HepG2 (cell line): ENCODE results near the gene EXOC3L4. TPM values are rescaled to one million over a fixed set of nuclear protein-coding genes. Genes with fewer than 3 reads are reported as not detected.

Experiments
- CBX5 ChIP-seq: sonication (generic); formaldehyde crosslinking; IDR thresholded peaks from 2 replicates; pipeline ENCODE4 v1.4.0; 2020; ENCODE audit warnings: missing genetic modification reagents, borderline replicate concordance
- SMARCE1 ChIP-seq: fragments of 450-650 bp; IDR thresholded peaks from 2 replicates; pipeline ENCODE4 v1.6.1; 2017; ENCODE audit warnings: borderline replicate concordance
- TP53 ChIP-seq: sonication (generic); formaldehyde crosslinking; conservative IDR thresholded peaks from 2 replicates; pipeline ENCODE4 v1.4.0; 2020; ENCODE audit warnings: missing genetic modification reagents
- polyA plus RNA-seq, 8 experiments: library from polyadenylated mRNA; depleted of rRNA in 3 of 8; stranded (reverse) in 7 of 8; unstranded in 1 of 8; fragments of >200 nt; fragmentation: Illumina TruSeq in 4 of 8; extraction: Trizol in 4 of 8; gene quantifications; 2 replicates each; pipeline versions ENCODE4 v1.2.1 to v1.2.3, GENCODE V29; 2011 to 2016; ENCODE audit warnings: low read depth in 4 of 8, missing spikeins in 1 of 8, mixed read lengths in 1 of 8; ENCODE audit not compliant: insufficient read depth in 1 of 8
- total RNA-seq, 5 experiments: library from RNA; depleted of rRNA; stranded (reverse); fragments of >200 nt; fragmentation: Illumina TruSeq; extraction: Trizol; gene quantifications; 2 replicates each; pipeline ENCODE4 v1.2.3, GENCODE V29; 2016; ENCODE audit warnings: low read depth in 1 of 5
- TF ChIP-seq, protein P1 (sequence below): sonication (generic); formaldehyde crosslinking; conservative IDR thresholded peaks from 2 replicates; pipeline ENCODE4 v1.4.0; 2020; ENCODE audit warnings: mild to moderate bottlenecking, missing genetic modification reagents, moderate library complexity
- TF ChIP-seq, protein P2 (sequence below): sonication (generic); formaldehyde crosslinking; IDR thresholded peaks from 2 replicates; pipeline ENCODE4 v1.8.1; 2023; ENCODE audit warnings: mild to moderate bottlenecking, missing genetic modification reagents, borderline replicate concordance
- TF ChIP-seq, protein P3 (sequence below): sonication (generic); formaldehyde crosslinking; IDR thresholded peaks from 2 replicates; pipeline ENCODE4 v1.4.0; 2020; ENCODE audit warnings: missing genetic modification reagents
- TF ChIP-seq, protein P4 (sequence below): sonication (generic); formaldehyde crosslinking; IDR thresholded peaks from 2 replicates; pipeline ENCODE4 v1.8.1; 2023; ENCODE audit warnings: missing genetic modification reagents, inconsistent platforms, borderline replicate concordance

EXOC3L4 gene
- total and polyA plus RNA-seq, 2 of the 13 experiments (the other 11 are each of a cell fraction or from before 2014, with no cell fraction given): 11.8 to 27.0 TPM

DNA sequence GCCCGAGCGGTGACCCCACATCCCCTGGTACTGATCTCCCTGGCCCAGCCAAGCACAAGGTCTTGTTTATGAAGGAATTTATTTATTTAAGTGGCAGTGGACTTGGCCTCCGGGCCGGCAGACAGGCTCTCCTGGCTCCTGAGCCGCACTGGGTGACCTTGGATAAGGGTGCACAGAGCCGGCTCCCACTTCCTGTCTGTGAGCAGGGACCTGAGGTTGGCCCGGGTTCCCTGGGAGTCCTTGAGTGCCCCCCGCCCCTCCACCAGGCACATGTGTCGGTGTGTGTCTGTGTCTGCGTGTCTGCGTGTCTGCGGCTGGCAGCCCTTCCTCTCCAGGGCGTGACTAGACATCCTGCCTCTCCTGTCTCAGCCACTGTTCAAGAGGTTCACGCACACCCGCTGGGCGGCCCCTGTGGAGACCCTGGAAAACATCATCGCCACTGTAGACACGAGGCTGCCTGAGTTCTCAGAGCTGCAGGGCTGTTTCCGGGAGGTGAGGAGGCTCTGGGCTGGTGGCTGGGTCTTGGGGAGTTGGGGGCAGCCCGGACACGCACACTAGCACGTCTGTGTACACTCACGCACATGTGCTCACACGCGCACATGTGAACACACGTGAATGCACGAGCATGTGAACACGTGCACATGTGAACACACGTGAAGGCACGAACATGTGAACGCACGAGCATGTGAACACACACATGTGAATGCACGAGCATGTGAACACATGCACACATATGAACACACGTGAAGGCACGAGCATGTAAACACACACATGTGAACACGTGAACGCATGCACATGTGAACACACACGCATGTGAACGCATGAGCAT, 38.1 kb downstream of the EXOC3L4 start (continued):
- TF ChIP-seq, protein P1, sequence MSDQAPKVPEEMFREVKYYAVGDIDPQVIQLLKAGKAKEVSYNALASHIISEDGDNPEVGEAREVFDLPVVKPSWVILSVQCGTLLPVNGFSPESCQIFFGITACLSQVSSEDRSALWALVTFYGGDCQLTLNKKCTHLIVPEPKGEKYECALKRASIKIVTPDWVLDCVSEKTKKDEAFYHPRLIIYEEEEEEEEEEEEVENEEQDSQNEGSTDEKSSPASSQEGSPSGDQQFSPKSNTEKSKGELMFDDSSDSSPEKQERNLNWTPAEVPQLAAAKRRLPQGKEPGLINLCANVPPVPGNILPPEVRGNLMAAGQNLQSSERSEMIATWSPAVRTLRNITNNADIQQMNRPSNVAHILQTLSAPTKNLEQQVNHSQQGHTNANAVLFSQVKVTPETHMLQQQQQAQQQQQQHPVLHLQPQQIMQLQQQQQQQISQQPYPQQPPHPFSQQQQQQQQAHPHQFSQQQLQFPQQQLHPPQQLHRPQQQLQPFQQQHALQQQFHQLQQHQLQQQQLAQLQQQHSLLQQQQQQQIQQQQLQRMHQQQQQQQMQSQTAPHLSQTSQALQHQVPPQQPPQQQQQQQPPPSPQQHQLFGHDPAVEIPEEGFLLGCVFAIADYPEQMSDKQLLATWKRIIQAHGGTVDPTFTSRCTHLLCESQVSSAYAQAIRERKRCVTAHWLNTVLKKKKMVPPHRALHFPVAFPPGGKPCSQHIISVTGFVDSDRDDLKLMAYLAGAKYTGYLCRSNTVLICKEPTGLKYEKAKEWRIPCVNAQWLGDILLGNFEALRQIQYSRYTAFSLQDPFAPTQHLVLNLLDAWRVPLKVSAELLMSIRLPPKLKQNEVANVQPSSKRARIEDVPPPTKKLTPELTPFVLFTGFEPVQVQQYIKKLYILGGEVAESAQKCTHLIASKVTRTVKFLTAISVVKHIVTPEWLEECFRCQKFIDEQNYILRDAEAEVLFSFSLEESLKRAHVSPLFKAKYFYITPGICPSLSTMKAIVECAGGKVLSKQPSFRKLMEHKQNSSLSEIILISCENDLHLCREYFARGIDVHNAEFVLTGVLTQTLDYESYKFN (CRISPR knock-in tag): 0 out of 2 replicates have a peak, but pooled peaks have one; percentile 32
- TF ChIP-seq, protein P2, sequence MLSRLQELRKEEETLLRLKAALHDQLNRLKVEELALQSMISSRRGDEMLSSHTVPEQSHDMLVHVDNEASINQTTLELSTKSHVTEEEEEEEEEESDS: no peak
- TF ChIP-seq SMARCE1 (no peak), TP53 (CRISPR knock-in tag) (no peak), CBX5 (CRISPR knock-in tag) (no peak)
- TF ChIP-seq, protein P3, sequence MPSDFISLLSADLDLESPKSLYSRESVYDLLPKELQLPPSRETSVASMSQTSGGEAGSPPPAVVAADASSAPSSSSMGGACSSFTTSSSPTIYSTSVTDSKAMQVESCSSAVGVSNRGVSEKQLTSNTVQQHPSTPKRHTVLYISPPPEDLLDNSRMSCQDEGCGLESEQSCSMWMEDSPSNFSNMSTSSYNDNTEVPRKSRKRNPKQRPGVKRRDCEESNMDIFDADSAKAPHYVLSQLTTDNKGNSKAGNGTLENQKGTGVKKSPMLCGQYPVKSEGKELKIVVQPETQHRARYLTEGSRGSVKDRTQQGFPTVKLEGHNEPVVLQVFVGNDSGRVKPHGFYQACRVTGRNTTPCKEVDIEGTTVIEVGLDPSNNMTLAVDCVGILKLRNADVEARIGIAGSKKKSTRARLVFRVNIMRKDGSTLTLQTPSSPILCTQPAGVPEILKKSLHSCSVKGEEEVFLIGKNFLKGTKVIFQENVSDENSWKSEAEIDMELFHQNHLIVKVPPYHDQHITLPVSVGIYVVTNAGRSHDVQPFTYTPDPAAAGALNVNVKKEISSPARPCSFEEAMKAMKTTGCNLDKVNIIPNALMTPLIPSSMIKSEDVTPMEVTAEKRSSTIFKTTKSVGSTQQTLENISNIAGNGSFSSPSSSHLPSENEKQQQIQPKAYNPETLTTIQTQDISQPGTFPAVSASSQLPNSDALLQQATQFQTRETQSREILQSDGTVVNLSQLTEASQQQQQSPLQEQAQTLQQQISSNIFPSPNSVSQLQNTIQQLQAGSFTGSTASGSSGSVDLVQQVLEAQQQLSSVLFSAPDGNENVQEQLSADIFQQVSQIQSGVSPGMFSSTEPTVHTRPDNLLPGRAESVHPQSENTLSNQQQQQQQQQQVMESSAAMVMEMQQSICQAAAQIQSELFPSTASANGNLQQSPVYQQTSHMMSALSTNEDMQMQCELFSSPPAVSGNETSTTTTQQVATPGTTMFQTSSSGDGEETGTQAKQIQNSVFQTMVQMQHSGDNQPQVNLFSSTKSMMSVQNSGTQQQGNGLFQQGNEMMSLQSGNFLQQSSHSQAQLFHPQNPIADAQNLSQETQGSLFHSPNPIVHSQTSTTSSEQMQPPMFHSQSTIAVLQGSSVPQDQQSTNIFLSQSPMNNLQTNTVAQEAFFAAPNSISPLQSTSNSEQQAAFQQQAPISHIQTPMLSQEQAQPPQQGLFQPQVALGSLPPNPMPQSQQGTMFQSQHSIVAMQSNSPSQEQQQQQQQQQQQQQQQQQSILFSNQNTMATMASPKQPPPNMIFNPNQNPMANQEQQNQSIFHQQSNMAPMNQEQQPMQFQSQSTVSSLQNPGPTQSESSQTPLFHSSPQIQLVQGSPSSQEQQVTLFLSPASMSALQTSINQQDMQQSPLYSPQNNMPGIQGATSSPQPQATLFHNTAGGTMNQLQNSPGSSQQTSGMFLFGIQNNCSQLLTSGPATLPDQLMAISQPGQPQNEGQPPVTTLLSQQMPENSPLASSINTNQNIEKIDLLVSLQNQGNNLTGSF (CRISPR knock-in tag): no peak
- TF ChIP-seq, protein P4, sequence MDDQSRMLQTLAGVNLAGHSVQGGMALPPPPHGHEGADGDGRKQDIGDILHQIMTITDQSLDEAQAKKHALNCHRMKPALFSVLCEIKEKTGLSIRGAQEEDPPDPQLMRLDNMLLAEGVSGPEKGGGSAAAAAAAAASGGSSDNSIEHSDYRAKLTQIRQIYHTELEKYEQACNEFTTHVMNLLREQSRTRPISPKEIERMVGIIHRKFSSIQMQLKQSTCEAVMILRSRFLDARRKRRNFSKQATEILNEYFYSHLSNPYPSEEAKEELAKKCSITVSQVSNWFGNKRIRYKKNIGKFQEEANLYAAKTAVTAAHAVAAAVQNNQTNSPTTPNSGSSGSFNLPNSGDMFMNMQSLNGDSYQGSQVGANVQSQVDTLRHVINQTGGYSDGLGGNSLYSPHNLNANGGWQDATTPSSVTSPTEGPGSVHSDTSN: no peak
